NB4 (cell line): Measurements from ENCODE around the gene TXLNB.

Experiments
- MYC ChIP-seq: IDR thresholded peaks from 2 replicates; pipeline ENCODE4 v1.6.1; 2011; ENCODE audit warnings: low read depth, low read length
- POLR2A ChIP-seq: IDR thresholded peaks from 2 replicates; pipeline ENCODE4 v1.6.1; 2011; ENCODE audit warnings: mild to moderate bottlenecking; ENCODE audit not compliant: insufficient read length; ENCODE audit errors: extremely low read depth
- TF ChIP-seq, protein P1 (sequence below): IDR thresholded peaks from 2 replicates; pipeline ENCODE4 v1.6.1; 2011; ENCODE audit warnings: low read depth, low read length
- TF ChIP-seq, protein P2 (sequence below): IDR thresholded peaks from one replicate; pipeline ENCODE4 v1.5.1; 2012; ENCODE audit warnings: low read depth, low read length

GRCh38 chr6:139313229-139313628 is 21.4 kb upstream of the TXLNB start:
- TF ChIP-seq, protein P1, sequence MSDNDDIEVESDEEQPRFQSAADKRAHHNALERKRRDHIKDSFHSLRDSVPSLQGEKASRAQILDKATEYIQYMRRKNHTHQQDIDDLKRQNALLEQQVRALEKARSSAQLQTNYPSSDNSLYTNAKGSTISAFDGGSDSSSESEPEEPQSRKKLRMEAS: no peak
- no peak for TF ChIP-seq POLR2A
- TF ChIP-seq, protein P2, sequence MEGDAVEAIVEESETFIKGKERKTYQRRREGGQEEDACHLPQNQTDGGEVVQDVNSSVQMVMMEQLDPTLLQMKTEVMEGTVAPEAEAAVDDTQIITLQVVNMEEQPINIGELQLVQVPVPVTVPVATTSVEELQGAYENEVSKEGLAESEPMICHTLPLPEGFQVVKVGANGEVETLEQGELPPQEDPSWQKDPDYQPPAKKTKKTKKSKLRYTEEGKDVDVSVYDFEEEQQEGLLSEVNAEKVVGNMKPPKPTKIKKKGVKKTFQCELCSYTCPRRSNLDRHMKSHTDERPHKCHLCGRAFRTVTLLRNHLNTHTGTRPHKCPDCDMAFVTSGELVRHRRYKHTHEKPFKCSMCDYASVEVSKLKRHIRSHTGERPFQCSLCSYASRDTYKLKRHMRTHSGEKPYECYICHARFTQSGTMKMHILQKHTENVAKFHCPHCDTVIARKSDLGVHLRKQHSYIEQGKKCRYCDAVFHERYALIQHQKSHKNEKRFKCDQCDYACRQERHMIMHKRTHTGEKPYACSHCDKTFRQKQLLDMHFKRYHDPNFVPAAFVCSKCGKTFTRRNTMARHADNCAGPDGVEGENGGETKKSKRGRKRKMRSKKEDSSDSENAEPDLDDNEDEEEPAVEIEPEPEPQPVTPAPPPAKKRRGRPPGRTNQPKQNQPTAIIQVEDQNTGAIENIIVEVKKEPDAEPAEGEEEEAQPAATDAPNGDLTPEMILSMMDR: no peak
- TF ChIP-seq MYC: no peak
